WTC11 (cell line): ENCODE measurements around the gene CLP1. TPM values are rescaled to one million over a fixed set of nuclear protein-coding genes. Genes with fewer than 3 reads are reported as not detected.

Source experiments
- CTCF ChIP-seq: fragments of 200-600 bp; IDR thresholded peaks from 2 replicates; pipeline ENCODE4 v1.8.0; 2022; ENCODE audit warnings: antibody characterized with exemption
- ELF4 ChIP-seq: sonication (generic); formaldehyde crosslinking; IDR thresholded peaks from 2 replicates; pipeline ENCODE4 v1.8.1; 2022; ENCODE audit warnings: low read depth, mild to moderate bottlenecking, moderate library complexity, missing genetic modification reagents
- FOXK1 ChIP-seq: sonication (generic); formaldehyde crosslinking; IDR thresholded peaks from 2 replicates; pipeline ENCODE4 v1.8.0; 2022; ENCODE audit warnings: mild to moderate bottlenecking, moderate library complexity, missing genetic modification reagents
- FOXP1 ChIP-seq: sonication (generic); formaldehyde crosslinking; IDR thresholded peaks from 2 replicates; pipeline ENCODE4 v1.8.0; 2022; ENCODE audit warnings: missing genetic modification reagents, mild to moderate bottlenecking, moderate library complexity, borderline replicate concordance
- IRF1 ChIP-seq: sonication (generic); formaldehyde crosslinking; IDR thresholded peaks from 2 replicates; pipeline ENCODE4 v1.8.0; 2023; ENCODE audit warnings: missing genetic modification reagents
- MXD4 ChIP-seq: fragments of 250-450 bp; sonication (Bioruptor Pico); IDR thresholded peaks from 2 replicates; pipeline ENCODE4 v1.8.0; 2021; ENCODE audit warnings: mild to moderate bottlenecking, moderate library complexity, borderline replicate concordance
- MYBL2 ChIP-seq: sonication (generic); formaldehyde crosslinking; IDR thresholded peaks from 2 replicates; pipeline ENCODE4 v1.8.1; 2023; ENCODE audit warnings: mild to moderate bottlenecking, moderate library complexity, missing genetic modification reagents
- NR1H2 ChIP-seq: sonication (generic); formaldehyde crosslinking; IDR thresholded peaks from 2 replicates; pipeline ENCODE4 v1.9.0; 2021; ENCODE audit warnings: mild to moderate bottlenecking, moderate library complexity, missing genetic modification reagents
- PRRX2 ChIP-seq: fragments of 250-450 bp; sonication (Bioruptor Pico); IDR thresholded peaks from 2 replicates; pipeline ENCODE4 v1.8.0; 2021; ENCODE audit warnings: mild to moderate bottlenecking
- SP1 ChIP-seq: sonication (generic); formaldehyde crosslinking; conservative IDR thresholded peaks from 2 replicates; pipeline ENCODE4 v1.8.1; 2022; ENCODE audit warnings: missing genetic modification reagents
- STAT6 ChIP-seq: sonication (generic); formaldehyde crosslinking; conservative IDR thresholded peaks from 2 replicates; pipeline ENCODE4 v1.8.1; 2023; ENCODE audit warnings: mild to moderate bottlenecking, low read depth, missing genetic modification reagents, moderate library complexity
- TEAD1 ChIP-seq: sonication (generic); formaldehyde crosslinking; IDR thresholded peaks from 2 replicates; pipeline ENCODE4 v1.8.0; 2022; ENCODE audit warnings: mild to moderate bottlenecking, missing genetic modification reagents
- ZBTB21 ChIP-seq: sonication (generic); formaldehyde crosslinking; IDR thresholded peaks from 2 replicates; pipeline ENCODE4 v1.8.1; 2023; ENCODE audit warnings: mild to moderate bottlenecking, missing genetic modification reagents, borderline replicate concordance
- ZNF232 ChIP-seq: sonication (generic); formaldehyde crosslinking; IDR thresholded peaks from 2 replicates; pipeline ENCODE4 v1.8.0; 2022; ENCODE audit warnings: mild to moderate bottlenecking, missing genetic modification reagents
- ZNF263 ChIP-seq: sonication (generic); formaldehyde crosslinking; IDR thresholded peaks from 2 replicates; pipeline ENCODE4 v1.8.1; 2022; ENCODE audit warnings: low read depth, mild to moderate bottlenecking, moderate library complexity, missing genetic modification reagents
- ZNF396 ChIP-seq: fragments of 250-450 bp; sonication (Bioruptor Pico); IDR thresholded peaks from 2 replicates; pipeline ENCODE4 v1.8.0; 2021; ENCODE audit warnings: mild to moderate bottlenecking, moderate library complexity, borderline replicate concordance
- ZNF423 ChIP-seq: fragments of 250-450 bp; sonication (Bioruptor Pico); IDR thresholded peaks from 2 replicates; pipeline ENCODE4 v2.1.2; 2022; ENCODE audit warnings: mild to moderate bottlenecking, moderate library complexity
- ZNF512 ChIP-seq: sonication (generic); formaldehyde crosslinking; IDR thresholded peaks from 2 replicates; pipeline ENCODE4 v1.8.1; 2022; ENCODE audit warnings: missing genetic modification reagents, borderline replicate concordance
- ZSCAN18 ChIP-seq: fragments of 250-450 bp; sonication (Bioruptor Pico); IDR thresholded peaks from 2 replicates; pipeline ENCODE4 v2.1.2; 2022; ENCODE audit warnings: mild to moderate bottlenecking, moderate library complexity
- total RNA-seq: library from RNA; stranded (reverse); gene quantifications from 3 replicates; pipeline ENCODE4 v1.2.3, GENCODE V29; 2021
- TF ChIP-seq, protein P1 (sequence below): sonication (generic); formaldehyde crosslinking; IDR thresholded peaks from 2 replicates; pipeline ENCODE4 v1.8.1; 2023; ENCODE audit warnings: mild to moderate bottlenecking, missing genetic modification reagents, moderate library complexity
- TF ChIP-seq, protein P2 (sequence below): sonication (generic); formaldehyde crosslinking; IDR thresholded peaks from 2 replicates; pipeline ENCODE4 v1.8.0; 2022; ENCODE audit warnings: missing genetic modification reagents

The CLP1 gene
- total RNA-seq, 1 experiment from 2014 or later = 26.3 TPM

- no peak for TF ChIP-seq ZSCAN18 (CRISPR knock-in tag)
- TF ChIP-seq IRF1 (CRISPR knock-in tag) = no peak
- no peak for TF ChIP-seq FOXK1 (CRISPR knock-in tag)
- no peak; the same call in 1 of the 2 replicates for TF ChIP-seq ZNF232 (CRISPR knock-in tag)
- TF ChIP-seq MXD4 (CRISPR knock-in tag) = no peak
- TF ChIP-seq PRRX2 = no peak
- TF ChIP-seq ZNF263 (CRISPR knock-in tag) = no peak
- no peak for TF ChIP-seq ZNF396
- TF ChIP-seq ELF4 (CRISPR knock-in tag) = no peak
- TF ChIP-seq, protein P1, sequence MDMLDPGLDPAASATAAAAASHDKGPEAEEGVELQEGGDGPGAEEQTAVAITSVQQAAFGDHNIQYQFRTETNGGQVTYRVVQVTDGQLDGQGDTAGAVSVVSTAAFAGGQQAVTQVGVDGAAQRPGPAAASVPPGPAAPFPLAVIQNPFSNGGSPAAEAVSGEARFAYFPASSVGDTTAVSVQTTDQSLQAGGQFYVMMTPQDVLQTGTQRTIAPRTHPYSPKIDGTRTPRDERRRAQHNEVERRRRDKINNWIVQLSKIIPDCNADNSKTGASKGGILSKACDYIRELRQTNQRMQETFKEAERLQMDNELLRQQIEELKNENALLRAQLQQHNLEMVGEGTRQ (CRISPR knock-in tag) = no peak
- no peak for TF ChIP-seq ZBTB21 (CRISPR knock-in tag)
- TF ChIP-seq SP1 (CRISPR knock-in tag) = peak; percentile 35; the same call in 1 of the 2 replicates
- TF ChIP-seq STAT6 (CRISPR knock-in tag) = no peak
- TF ChIP-seq, protein P2, sequence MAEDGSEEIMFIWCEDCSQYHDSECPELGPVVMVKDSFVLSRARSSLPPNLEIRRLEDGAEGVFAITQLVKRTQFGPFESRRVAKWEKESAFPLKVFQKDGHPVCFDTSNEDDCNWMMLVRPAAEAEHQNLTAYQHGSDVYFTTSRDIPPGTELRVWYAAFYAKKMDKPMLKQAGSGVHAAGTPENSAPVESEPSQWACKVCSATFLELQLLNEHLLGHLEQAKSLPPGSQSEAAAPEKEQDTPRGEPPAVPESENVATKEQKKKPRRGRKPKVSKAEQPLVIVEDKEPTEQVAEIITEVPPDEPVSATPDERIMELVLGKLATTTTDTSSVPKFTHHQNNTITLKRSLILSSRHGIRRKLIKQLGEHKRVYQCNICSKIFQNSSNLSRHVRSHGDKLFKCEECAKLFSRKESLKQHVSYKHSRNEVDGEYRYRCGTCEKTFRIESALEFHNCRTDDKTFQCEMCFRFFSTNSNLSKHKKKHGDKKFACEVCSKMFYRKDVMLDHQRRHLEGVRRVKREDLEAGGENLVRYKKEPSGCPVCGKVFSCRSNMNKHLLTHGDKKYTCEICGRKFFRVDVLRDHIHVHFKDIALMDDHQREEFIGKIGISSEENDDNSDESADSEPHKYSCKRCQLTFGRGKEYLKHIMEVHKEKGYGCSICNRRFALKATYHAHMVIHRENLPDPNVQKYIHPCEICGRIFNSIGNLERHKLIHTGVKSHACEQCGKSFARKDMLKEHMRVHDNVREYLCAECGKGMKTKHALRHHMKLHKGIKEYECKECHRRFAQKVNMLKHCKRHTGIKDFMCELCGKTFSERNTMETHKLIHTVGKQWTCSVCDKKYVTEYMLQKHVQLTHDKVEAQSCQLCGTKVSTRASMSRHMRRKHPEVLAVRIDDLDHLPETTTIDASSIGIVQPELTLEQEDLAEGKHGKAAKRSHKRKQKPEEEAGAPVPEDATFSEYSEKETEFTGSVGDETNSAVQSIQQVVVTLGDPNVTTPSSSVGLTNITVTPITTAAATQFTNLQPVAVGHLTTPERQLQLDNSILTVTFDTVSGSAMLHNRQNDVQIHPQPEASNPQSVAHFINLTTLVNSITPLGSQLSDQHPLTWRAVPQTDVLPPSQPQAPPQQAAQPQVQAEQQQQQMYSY (CRISPR knock-in tag) = no peak
- no peak for TF ChIP-seq NR1H2 (CRISPR knock-in tag)
- TF ChIP-seq CTCF = no peak
- peak; percentile 48; the same call in 1 of the 2 replicates for TF ChIP-seq MYBL2 (CRISPR knock-in tag)
- TF ChIP-seq FOXP1 (CRISPR knock-in tag) = 0 out of 2 replicates have a peak, but pooled peaks have one; percentile 59
- TF ChIP-seq TEAD1 (CRISPR knock-in tag) = no peak
- no peak for TF ChIP-seq ZNF423 (CRISPR knock-in tag)
- TF ChIP-seq ZNF512 (CRISPR knock-in tag) = no peak
- TF ChIP-seq, all 79 proteins: peak for 8
Measured at GRCh38 chr11:57667117-57667735, 9.7 kb downstream of the CLP1 start (continued).
